ENCODE results near the gene ACOXL. TPM values are rescaled to one million over a fixed set of nuclear protein-coding genes. Genes with fewer than 3 reads are reported as not detected.

The ACOXL gene
- total and polyA plus RNA-seq, 9 of the 15 experiments (the other 6 are each of a cell fraction or from before 2014, with no cell fraction given) = 0.31 to 0.56 TPM; not detected in 7

- no TSS peak for BruUV-seq (replicated peaks)
- WGBS (ENCODE audit: insufficient coverage, low coverage, missing lambda C conversion rate) = 2% methylated on average over 14 of the region's 14 CpGs
- Histone ChIP-seq H3K79me2 (ENCODE audit: control insufficient read depth, insufficient read depth, low read length) (no peaks in the 10 kb centered on the region), H2AFZ (ENCODE audit: low read depth, low read length) (no peak overlapping the region), H3K9ac (ENCODE audit: insufficient read depth in 1 of 2, low read depth in 2 of 2, low read length in 2 of 2) (no peak overlapping the region), H3K4me1 (replicated peaks in 1 of 2; ENCODE audit: control insufficient read depth in 2 of 2, insufficient read depth in 2 of 2, low read length in 2 of 2) (no peaks in the 10 kb centered on the region), H3K9me3 (replicated peaks; ENCODE audit: control insufficient read depth, insufficient read depth, low read depth, low read length) (no peaks in the 10 kb centered on the region), H3K9me1 (ENCODE audit: control insufficient read depth, insufficient read depth, low read length) (no peaks in the 10 kb centered on the region), H3K27me3 (ENCODE audit: control insufficient read depth in 2 of 2, insufficient read depth in 2 of 2, low read length in 2 of 2) (peaks cover 30 to 38% of the 10 kb centered on the region in 2 experiments), H3K27ac (ENCODE audit: extremely low read depth, low read depth, low read length) (no peak overlapping the region), H3K36me3 (ENCODE audit: control insufficient read depth, insufficient read depth, low read length) (no peaks in the 10 kb centered on the region), H3K4me2 (ENCODE audit: insufficient read depth, low read length) (no peak overlapping the region), H4K20me1 (replicated peaks; ENCODE audit: control insufficient read depth, insufficient read depth, low read length) (no peaks in the 10 kb centered on the region), H3K4me3 (no peak overlapping the region)
- ATAC-seq (no peak), FAIRE-seq (no peak), DNase-seq (ENCODE audit: extremely low read depth in 1 of 4, low spot score in 3 of 4) (no peak)
- POLR2A ChIA-PET = interaction anchor here (0.6 kb wide), 1 partner anchor 21 kb away, joined by 4 read pairs; no protein-coding TSS in a partner anchor
- CTCF ChIA-PET (ENCODE audit: low intra/inter-chr PET ratio) = no interaction called here
- in situ Hi-C loops (cut with MboI) (no loop called here), intact Hi-C loops (cut with micrococcal nuclease) (no loop called here)
- TF ChIP-seq RBM17 (IDR thresholded peaks at IDR 0.05; ENCODE audit: borderline replicate concordance, low read depth, low read length) (no peak), CHD2 (IDR thresholded peaks at IDR 0.05; ENCODE audit: low read depth, low read length) (no peak), USF1 (CRISPR knock-in tag; IDR thresholded peaks at IDR 0.05) (no peak), NBN (IDR thresholded peaks at IDR 0.05; ENCODE audit: low read depth) (no peak), ILK (tag; IDR thresholded peaks at IDR 0.05; ENCODE audit: borderline replicate concordance, low read depth) (no peak), ZBTB49 (CRISPR knock-in tag; IDR thresholded peaks at IDR 0.05; ENCODE audit: borderline replicate concordance) (no peak), ZBTB7A (IDR thresholded peaks at IDR 0.05; ENCODE audit: borderline replicate concordance, control insufficient read depth, low read depth, low read length) (no peak), ZNF24 (IDR thresholded peaks at IDR 0.05) (no peak), CREB3L1 (IDR thresholded peaks at IDR 0.05; ENCODE audit: borderline replicate concordance, low read depth) (no peak), E2F4 (CRISPR knock-in tag; IDR thresholded peaks at IDR 0.05; ENCODE audit: low read depth) (no peak), TCF3 (CRISPR knock-in tag; IDR thresholded peaks at IDR 0.05) (no peak), CLOCK (CRISPR knock-in tag; IDR thresholded peaks at IDR 0.05; ENCODE audit: borderline replicate concordance) (no peak)
Observed at GRCh38 chr2:110980339-110981062, 248.1 kb downstream of the ACOXL start.

Measured in K562 (cell line).